K562 (cell line): ENCODE results near the gene KIF18B. TPM values are rescaled to one million over a fixed set of nuclear protein-coding genes. Genes with fewer than 3 reads are reported as not detected.

ENCODE experiments used
- ATAC-seq: fragments of 200-7000 bp; cut with Tn5 transposase; 3 replicates; pipeline ENCODE4 v1.9.1; 2020; ENCODE audit warnings: moderate library complexity
- BruUV-seq: library from RNA; stranded (reverse); fragments of 400-500 nt; replicated peaks from 2 replicates; lab custom pipeline; 2021; lab: Mats Ljungman, UMichigan
- CTCF ChIA-PET: fragments of 300-600 bp; formaldehyde crosslinking; extraction: SDS; loops from one replicate; lab custom pipeline; 2021; ENCODE audit warnings: low intra/inter-chr PET ratio; lab: Yijun Ruan, JAX
- POLR2A ChIA-PET: fragments of 300-600, 350-650 bp; sonication (Branson Sonifier 250); formaldehyde crosslinking; extraction: SDS; loops from one replicate; lab custom pipeline; 2021; ENCODE audit warnings: antibody characterized with exemption, inconsistent platforms; lab: Yijun Ruan, JAX
- DNase-seq, 4 experiments: peaks; one replicate each; pipeline versions ENCODE4 v3.0.0 to v3.0.0-alpha.2; 2011 to 2018; ENCODE audit warnings: low spot score in 3 of 4, mixed read lengths in 3 of 4; ENCODE audit errors: extremely low read depth in 1 of 4
- FAIRE-seq: peaks from 2 replicates; lab custom pipeline; 2011; peaks lifted over from hg19 to GRCh38; lab: Jason Lieb, UNC
- H2AFZ ChIP-seq: 2 replicates; pipeline ENCODE4 v1.6.0; 2011; ENCODE audit warnings: low read depth, low read length, control low read depth, inconsistent platforms
- H3K27ac ChIP-seq: fragments of 200-600 bp; 3 replicates; pipeline ENCODE4 v1.8.0; 2011; ENCODE audit warnings: low read depth, mild to moderate bottlenecking, control low read depth, inconsistent platforms, low read length, moderate library complexity, mixed read lengths; ENCODE audit errors: extremely low read depth
- H3K27me3 ChIP-seq, 2 experiments: fragments of 300-600 bp in 1 of 2; 2 replicates in 1 of 2; 3 replicates in 1 of 2; pipeline versions ENCODE4 v1.6.0 to v1.8.0; 2011; ENCODE audit warnings: inconsistent platforms in 2 of 2, low read length in 2 of 2, mild to moderate bottlenecking in 1 of 2, mixed read lengths in 1 of 2, moderate library complexity in 1 of 2; ENCODE audit not compliant: control insufficient read depth in 2 of 2, insufficient read depth in 2 of 2
- H3K36me3 ChIP-seq: fragments of 300-600 bp; 3 replicates; pipeline ENCODE4 v1.8.0; 2011; ENCODE audit warnings: mild to moderate bottlenecking, low read length, inconsistent platforms; ENCODE audit not compliant: control insufficient read depth, insufficient read depth
- H3K4me1 ChIP-seq, 2 experiments: fragments of 200-600 bp in 1 of 2; replicated peaks in 1 of 2; 2 replicates in 1 of 2; 3 replicates in 1 of 2; pipeline versions ENCODE4 v1.5.1 to v1.8.0; 2011; ENCODE audit warnings: inconsistent platforms in 2 of 2, low read length in 2 of 2, mild to moderate bottlenecking in 1 of 2, mixed read lengths in 1 of 2, moderate library complexity in 1 of 2; ENCODE audit not compliant: control insufficient read depth in 2 of 2, insufficient read depth in 2 of 2
- H3K4me2 ChIP-seq: 2 replicates; pipeline ENCODE4 v1.6.1; 2011; ENCODE audit warnings: low read length, control low read depth, inconsistent platforms, mixed read lengths; ENCODE audit not compliant: insufficient read depth
- H3K4me3 ChIP-seq: fragments of 200-600 bp; sonication (generic), shearing (Covaris generic); 2 replicates; pipeline ENCODE4 v1.5.1; 2016; ENCODE audit warnings: control low read depth, inconsistent platforms
- H3K79me2 ChIP-seq: fragments of 200-600 bp; 3 replicates; pipeline ENCODE4 v1.8.0; 2011; ENCODE audit warnings: low read length, inconsistent platforms; ENCODE audit not compliant: control insufficient read depth, insufficient read depth
- H3K9ac ChIP-seq, 2 experiments: 2 replicates each; pipeline versions ENCODE4 v1.6.0 to v1.6.1; 2011; ENCODE audit warnings: low read depth in 2 of 2, low read length in 2 of 2, control low read depth in 1 of 2, inconsistent platforms in 1 of 2, mild to moderate bottlenecking in 1 of 2, mixed read lengths in 1 of 2; ENCODE audit not compliant: insufficient read depth in 1 of 2
- H3K9me1 ChIP-seq: one replicate; pipeline ENCODE4 v1.6.0; 2011; ENCODE audit warnings: inconsistent platforms, mild to moderate bottlenecking, low read length, moderate library complexity; ENCODE audit not compliant: control insufficient read depth, insufficient read depth
- H3K9me3 ChIP-seq: replicated peaks from 2 replicates; pipeline ENCODE4 v1.5.1; 2011; ENCODE audit warnings: low read depth, low read length, inconsistent platforms; ENCODE audit not compliant: control insufficient read depth, insufficient read depth
- H4K20me1 ChIP-seq: replicated peaks from 2 replicates; pipeline ENCODE4 v1.6.1; 2011; ENCODE audit warnings: low read length, inconsistent platforms, mixed read lengths; ENCODE audit not compliant: control insufficient read depth, insufficient read depth
- FOXA1 ChIP-seq: fragments of 450-650 bp; IDR thresholded peaks from 2 replicates; pipeline ENCODE4 v1.6.1; 2016; ENCODE audit warnings: mild to moderate bottlenecking, borderline replicate concordance
- GTF2B ChIP-seq: IDR thresholded peaks from 2 replicates; pipeline ENCODE4 v1.6.1; 2011; ENCODE audit not compliant: insufficient read length; ENCODE audit errors: extremely low read depth
- HMBOX1 ChIP-seq: sonication (generic); IDR thresholded peaks from 2 replicates; pipeline ENCODE4 v1.6.1; 2016
- KLF6 ChIP-seq: fragments of 250-450 bp; sonication (Bioruptor Pico); IDR thresholded peaks from 2 replicates; pipeline ENCODE4 v1.4.0; 2020; ENCODE audit warnings: mild to moderate bottlenecking, moderate library complexity, borderline replicate concordance
- MECOM ChIP-seq: fragments of 250-450 bp; sonication (Bioruptor Pico); IDR thresholded peaks from 2 replicates; pipeline ENCODE4 v1.8.0; 2022; ENCODE audit warnings: inconsistent platforms
- MXI1 ChIP-seq: IDR thresholded peaks from 2 replicates; pipeline ENCODE4 v1.6.1; 2011; ENCODE audit warnings: low read depth, mild to moderate bottlenecking, improper control_type of control experiment, low read length
- PML ChIP-seq: IDR thresholded peaks from 2 replicates; pipeline ENCODE4 v1.6.1; 2012; ENCODE audit warnings: low read length, inconsistent platforms
- SOX6 ChIP-seq: fragments of 450-650 bp; IDR thresholded peaks from 2 replicates; pipeline ENCODE4 v1.6.1; 2014; ENCODE audit warnings: mild to moderate bottlenecking
- ZBTB17 ChIP-seq: fragments of 450-650 bp; formaldehyde crosslinking; IDR thresholded peaks from 2 replicates; pipeline ENCODE4 v1.4.0; 2020; ENCODE audit warnings: mild to moderate bottlenecking
- ZBTB8A ChIP-seq: fragments of 450-650 bp; IDR thresholded peaks from 2 replicates; pipeline ENCODE4 v1.6.1; 2018; ENCODE audit warnings: mild to moderate bottlenecking, moderate library complexity; ENCODE audit not compliant: partially characterized antibody
- ZNF140 ChIP-seq: fragments of 250-450 bp; sonication (Bioruptor Pico); IDR thresholded peaks from 2 replicates; pipeline ENCODE4 v1.8.0; 2021; ENCODE audit warnings: moderate library complexity, mild to moderate bottlenecking, inconsistent platforms
- WGBS: fragments of 100-300 bp; shearing (Covaris generic); methylation state at CpG from one replicate; pipeline ENCODE4 v1.1.6; 2016; ENCODE audit warnings: low coverage, mixed read lengths; ENCODE audit not compliant: insufficient coverage; ENCODE audit errors: missing lambda C conversion rate; 5-methylcytosine and 5-hydroxymethylcytosine counted together
- in situ Hi-C: fragments of 300-500 bp; cut with MboI; formaldehyde crosslinking; loops from 4 replicates; pipeline ENCODE4 v1.15.0; 2018; ENCODE audit warnings: inconsistent platforms, mixed read lengths
- intact Hi-C: fragments of 100-400 bp; cut with micrococcal nuclease; formaldehyde crosslinking; loops from 2 replicates; pipeline ENCODE4 v1.14.2; 2022
- polyA plus RNA-seq, 8 experiments: library from polyadenylated mRNA; depleted of rRNA in 4 of 8; stranded (reverse) in 5 of 8; unstranded in 3 of 8; fragments of >200 nt; fragmentation: Nextera tagmentation in 2 of 8; fragmentation: Illumina TruSeq in 1 of 8; extraction: Ambion mirVana in 2 of 8; extraction: Trizol in 1 of 8; gene quantifications; 2 replicates each; pipeline versions ENCODE4 v1.2.1 to v1.2.3, GENCODE V29; 2011 to 2014; ENCODE audit warnings: inconsistent platforms in 1 of 8, missing spikeins in 1 of 8
- total RNA-seq, 7 experiments: library from RNA; depleted of rRNA in 6 of 7; stranded (reverse); fragments of >200 nt in 6 of 7; fragmentation: Illumina TruSeq in 2 of 7; extraction: Trizol in 2 of 7; gene quantifications; 2 replicates each; pipeline versions ENCODE4 v1.2.1 to v1.2.3, GENCODE V29; 2011 to 2021; ENCODE audit warnings: low replicate concordance in 1 of 7

The KIF18B gene
- total and polyA plus RNA-seq, 9 of the 15 experiments (the other 6 are each of a cell fraction or from before 2014, with no cell fraction given), result 2.0 to 42.8 (median 13.2) TPM

GRCh38 chr17:44966348-44967025 is 18.9 kb upstream of the KIF18B start:
- Histone ChIP-seq H3K9me3 (no peaks in the 10 kb centered on the region), H3K27me3 (peaks cover 38 to 59% of the 10 kb centered on the region in 2 experiments), H3K4me2 (no peak overlapping the region), H3K9me1 (no peaks in the 10 kb centered on the region), H3K9ac (no peak overlapping the region), H3K79me2 (no peaks in the 10 kb centered on the region), H2AFZ (no peak overlapping the region)
- in situ Hi-C loops, result no loop called here
- FAIRE-seq, result no peak
- POLR2A ChIA-PET, result interaction anchor here (0.5 to 0.8 kb wide), 2 partner anchors 10 to 821 kb away, joined by 3 to 4 read pairs; no protein-coding TSS in a partner anchor
- CTCF ChIA-PET, result no interaction called here
- no peak for TF ChIP-seq ZBTB8A
- no peak for TF ChIP-seq MXI1
- no peak for TF ChIP-seq KLF6
- TF ChIP-seq HMBOX1, result no peak
- TF ChIP-seq GTF2B, result no peak
- TF ChIP-seq ZBTB17 (CRISPR knock-in tag), result no peak
- no peak for TF ChIP-seq MECOM
- no peak for TF ChIP-seq FOXA1
- TF ChIP-seq ZNF140 (CRISPR knock-in tag), result no peak
- TF ChIP-seq PML, result no peak
- TF ChIP-seq SOX6, result no peak
- TF ChIP-seq, all 486 proteins: peak for 0
- no peaks in the 10 kb centered on the region for H3K36me3 ChIP-seq
- no peak overlapping the region for H3K27ac ChIP-seq
- WGBS, result 39% methylated on average over 14 of the region's 21 CpGs
- BruUV-seq, result no TSS peak
- intact Hi-C loops, result no loop called here
- H4K20me1 ChIP-seq, result peaks cover 8% of the 10 kb centered on the region; the same call in 1 of the 2 replicates
- no peak for ATAC-seq
- no peak for DNase-seq
- no peak overlapping the region for H3K4me3 ChIP-seq
- peaks cover 7 to 32% of the 10 kb centered on the region in 2 experiments; a peak in 4 of 5 replicates for H3K4me1 ChIP-seq
